Nephron (organoid): ENCODE data around the gene LHFPL2.

Experiments
- H3K27ac Mint-ChIP-seq, 3 experiments: 2 replicates each; pipeline ENCODE4 v1.8.0; 2020; ENCODE audit warnings: mixed read lengths in 3 of 3, mild to moderate bottlenecking in 2 of 3, moderate library complexity in 1 of 3
- H3K27me3 Mint-ChIP-seq: 2 replicates; pipeline ENCODE4 v1.8.0; 2021; ENCODE audit warnings: low read depth, mild to moderate bottlenecking, moderate library complexity, mixed read lengths
- H3K36me3 Mint-ChIP-seq: 2 replicates; pipeline ENCODE4 v1.8.0; 2020; ENCODE audit warnings: low read depth, mixed read lengths
- H3K4me1 Mint-ChIP-seq: 2 replicates; pipeline ENCODE4 v1.8.0; 2020; ENCODE audit warnings: mixed read lengths
- H3K4me3 Mint-ChIP-seq, 3 experiments: 2 replicates each; pipeline ENCODE4 v1.8.0; 2020; ENCODE audit warnings: mild to moderate bottlenecking in 3 of 3, mixed read lengths in 3 of 3, moderate library complexity in 2 of 3
- H3K9me3 Mint-ChIP-seq: 2 replicates; pipeline ENCODE4 v1.8.0; 2020; ENCODE audit warnings: mixed read lengths
- CTCF ChIP-seq, 3 experiments: fragments of 200-600 bp; sonication (generic); IDR thresholded peaks; one replicate each; pipeline ENCODE4 v1.5.0; 2021; ENCODE audit warnings: antibody characterized with exemption in 3 of 3; ENCODE audit not compliant: unreplicated experiment in 3 of 3

Gene LHFPL2

GRCh38 chr5:78499485-78499884 lies 149.1 kb downstream of the LHFPL2 start:
- peaks cover 18% of the 10 kb centered on the region for H3K36me3 Mint-ChIP-seq
- H3K4me1 Mint-ChIP-seq: peaks cover 96% of the 10 kb centered on the region
- H3K27ac Mint-ChIP-seq: peak overlapping the region in 2 of 3 experiments; percentile 23 to 32
- TF ChIP-seq CTCF (IDR thresholded peaks at IDR 0.05; ENCODE audit: unreplicated experiment in 3 of 3): no peak
- no peaks in the 10 kb centered on the region for H3K9me3 Mint-ChIP-seq
- H3K4me3 Mint-ChIP-seq: no peak overlapping the region
- H3K27me3 Mint-ChIP-seq: no peaks in the 10 kb centered on the region

- H3K27me3 Mint-ChIP-seq: no peaks in the 10 kb centered on the region
- peaks cover 81% of the 10 kb centered on the region for H3K4me1 Mint-ChIP-seq
- peak overlapping the region in 2 of 3 experiments; percentile 31 to 50 for H3K27ac Mint-ChIP-seq
- H3K9me3 Mint-ChIP-seq: no peaks in the 10 kb centered on the region
- peaks cover 26% of the 10 kb centered on the region for H3K36me3 Mint-ChIP-seq
- peak overlapping the region in 1 of 3 experiments; percentile 17 for H3K4me3 Mint-ChIP-seq
- TF ChIP-seq CTCF (IDR thresholded peaks at IDR 0.05; ENCODE audit: unreplicated experiment in 3 of 3): no peak
Measured at GRCh38 chr5:78497573-78498533, 150.7 kb downstream of the LHFPL2 start.

GRCh38 chr5:78496373-78496772 lies 152.2 kb downstream of the LHFPL2 start:
- no peak overlapping the region for H3K4me3 Mint-ChIP-seq
- no peaks in the 10 kb centered on the region for H3K27me3 Mint-ChIP-seq
- no peaks in the 10 kb centered on the region for H3K9me3 Mint-ChIP-seq
- TF ChIP-seq CTCF (IDR thresholded peaks at IDR 0.05; ENCODE audit: unreplicated experiment in 3 of 3): no peak
- peaks cover 66% of the 10 kb centered on the region for H3K4me1 Mint-ChIP-seq
- H3K36me3 Mint-ChIP-seq: peaks cover 30% of the 10 kb centered on the region
- peak overlapping the region in 1 of 3 experiments; percentile 37 for H3K27ac Mint-ChIP-seq

- TF ChIP-seq CTCF (IDR thresholded peaks at IDR 0.05; ENCODE audit: unreplicated experiment in 3 of 3): no peak
- Mint-ChIP-seq H3K4me1 (peaks cover 61% of the 10 kb centered on the region), H3K27ac (peak overlapping the region in 1 of 3 experiments; percentile 25), H3K4me3 (no peak overlapping the region), H3K9me3 (no peaks in the 10 kb centered on the region), H3K36me3 (peaks cover 35% of the 10 kb centered on the region), H3K27me3 (no peaks in the 10 kb centered on the region)
Measured at GRCh38 chr5:78495800-78496199, 152.8 kb downstream of the LHFPL2 start.

GRCh38 chr5:78492650-78493049 lies 155.9 kb downstream of the LHFPL2 start:
- H3K27me3 Mint-ChIP-seq: no peaks in the 10 kb centered on the region
- H3K4me1 Mint-ChIP-seq: peaks cover 45% of the 10 kb centered on the region
- no peak overlapping the region for H3K4me3 Mint-ChIP-seq
- H3K36me3 Mint-ChIP-seq: peaks cover 60% of the 10 kb centered on the region
- peak overlapping the region in 2 of 3 experiments; percentile 2 to 59 for H3K27ac Mint-ChIP-seq
- no peak for TF ChIP-seq CTCF (IDR thresholded peaks at IDR 0.05; ENCODE audit: unreplicated experiment in 3 of 3)
- no peaks in the 10 kb centered on the region for H3K9me3 Mint-ChIP-seq
